NCI-H82 treated with DMSO at 0.1 percent for 48 hours (cell line): Measurements from ENCODE around the gene ERMARD.

ENCODE experiments used
- DNase-seq: peaks from one replicate; lab custom pipeline; 2025; ENCODE audit not compliant: unreplicated experiment; lab: John Stamatoyannopoulos, UW

Gene ERMARD

DNA sequence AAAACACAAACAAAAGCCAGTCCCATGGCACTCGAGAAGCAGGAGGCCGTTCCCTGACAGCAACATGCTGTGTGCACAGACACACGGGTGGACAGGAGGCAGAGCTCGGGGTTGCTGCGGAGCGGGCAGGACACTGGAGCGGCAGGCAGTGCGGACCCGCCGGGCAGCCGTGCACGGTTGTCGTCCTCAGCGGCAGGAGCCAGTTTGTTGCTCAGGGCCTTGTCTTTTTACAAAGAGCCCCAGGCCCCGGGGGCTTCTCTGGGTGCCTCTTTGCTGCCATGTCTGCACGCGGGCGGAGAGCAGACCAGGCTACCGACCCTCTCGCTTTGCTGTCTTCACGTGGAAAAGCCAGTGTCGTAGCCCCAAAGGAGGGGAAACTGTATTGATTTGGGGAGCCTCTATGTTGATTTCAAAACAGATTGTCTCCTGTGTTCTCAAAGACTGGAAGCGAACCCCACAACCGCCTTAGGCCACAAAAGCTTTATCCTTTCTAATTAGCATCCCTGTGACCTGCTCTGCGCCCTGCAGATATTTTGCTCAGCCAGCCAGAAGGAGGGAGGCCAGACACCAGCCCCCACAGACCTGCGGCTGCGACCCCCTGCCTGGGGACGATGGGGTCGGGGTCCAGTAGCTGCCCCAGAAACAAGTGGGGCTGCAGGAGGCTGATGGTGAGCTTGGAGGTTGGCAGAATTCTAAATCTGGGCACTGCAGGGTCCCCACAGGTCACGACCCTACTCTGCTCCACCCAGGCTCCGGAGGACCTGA lies 50.2 kb downstream of the ERMARD start:
- DNase-seq: no peak

DNA sequence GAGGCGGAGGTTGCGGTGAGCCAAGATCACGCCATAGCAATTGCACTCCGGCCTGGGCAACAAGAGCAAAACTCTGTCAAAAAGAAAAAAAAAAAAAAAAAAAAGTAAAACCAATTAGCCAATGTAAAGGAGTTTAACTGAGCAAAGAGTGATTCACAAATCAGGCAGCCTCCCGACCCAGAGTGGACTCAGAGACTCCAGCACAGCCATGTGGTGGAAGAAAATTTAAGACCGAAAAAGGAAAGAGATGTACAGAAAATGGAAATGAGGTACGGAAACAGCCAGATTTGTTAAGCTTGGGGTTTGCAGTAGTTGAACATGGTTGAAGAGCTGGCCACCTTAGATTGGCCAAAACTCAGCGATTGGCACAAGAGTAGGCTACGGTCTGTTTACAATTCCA lies 51.4 kb downstream of the ERMARD start:
- no peak for DNase-seq

DNA sequence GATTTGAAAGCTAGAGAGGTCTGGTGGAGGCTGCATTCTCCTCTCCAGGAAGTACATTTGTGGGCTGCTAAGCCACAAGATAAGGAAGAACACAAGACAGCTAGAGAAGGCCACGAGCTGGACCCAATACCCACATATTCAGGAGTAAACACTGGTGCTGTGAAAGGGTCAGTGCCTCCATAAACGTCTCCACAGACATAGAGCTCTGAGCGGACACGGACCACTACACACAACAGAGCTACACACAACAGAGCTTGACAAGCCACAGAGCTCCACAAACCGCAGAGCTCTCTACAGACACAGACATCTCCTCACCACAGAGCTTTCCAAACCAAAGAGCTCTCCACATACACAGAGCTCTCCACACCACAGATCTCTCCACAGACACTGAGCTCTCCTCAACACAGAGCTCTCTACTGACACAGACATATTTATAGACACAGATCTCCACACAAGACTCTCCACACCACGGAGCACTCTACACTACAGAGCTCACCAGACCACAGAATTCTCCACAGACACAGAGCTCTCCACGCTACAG lies 51.9 kb downstream of the ERMARD start:
- no peak for DNase-seq

DNA sequence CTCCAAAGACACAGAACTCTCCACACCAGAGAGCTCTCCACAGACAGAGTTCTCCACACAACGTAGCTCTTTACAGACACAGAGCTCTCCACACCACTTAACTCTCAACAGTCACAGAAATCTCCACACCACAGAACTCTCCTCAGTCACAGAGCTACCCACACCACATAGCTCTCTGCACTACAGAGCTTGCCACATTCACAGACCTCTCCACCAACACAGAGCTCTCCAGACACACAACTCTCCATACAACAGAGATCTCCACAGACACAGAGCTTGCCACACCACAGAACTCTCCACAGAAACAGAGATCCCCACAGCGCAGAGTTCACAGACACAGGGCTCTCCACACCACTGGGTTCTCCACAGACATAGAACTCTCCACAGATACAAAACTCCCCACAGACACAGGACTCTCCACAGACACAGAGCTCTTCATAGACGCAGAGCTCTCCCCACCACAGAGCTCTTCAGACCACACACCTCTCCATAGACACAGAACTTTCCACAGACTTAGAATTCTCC lies 52.5 kb downstream of the ERMARD start:
- DNase-seq: no peak

DNA sequence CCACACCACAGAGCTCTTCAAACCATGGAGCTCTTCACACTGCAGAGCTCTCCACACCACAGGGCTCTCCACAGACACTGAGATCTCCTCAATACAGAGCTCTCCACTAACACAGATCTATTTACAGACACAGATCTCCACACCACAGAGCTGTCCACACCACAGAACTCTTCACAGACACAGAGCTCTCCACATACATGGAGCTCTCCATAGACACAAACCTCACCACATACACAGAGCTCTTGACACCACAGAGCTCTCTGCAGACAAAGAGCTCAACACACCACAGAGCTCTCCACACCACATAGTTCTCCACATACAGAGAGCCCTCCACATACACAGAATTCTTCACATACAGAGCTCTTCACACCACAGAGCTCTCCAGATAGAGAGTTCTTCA lies 53.0 kb downstream of the ERMARD start:
- DNase-seq: no peak

DNA sequence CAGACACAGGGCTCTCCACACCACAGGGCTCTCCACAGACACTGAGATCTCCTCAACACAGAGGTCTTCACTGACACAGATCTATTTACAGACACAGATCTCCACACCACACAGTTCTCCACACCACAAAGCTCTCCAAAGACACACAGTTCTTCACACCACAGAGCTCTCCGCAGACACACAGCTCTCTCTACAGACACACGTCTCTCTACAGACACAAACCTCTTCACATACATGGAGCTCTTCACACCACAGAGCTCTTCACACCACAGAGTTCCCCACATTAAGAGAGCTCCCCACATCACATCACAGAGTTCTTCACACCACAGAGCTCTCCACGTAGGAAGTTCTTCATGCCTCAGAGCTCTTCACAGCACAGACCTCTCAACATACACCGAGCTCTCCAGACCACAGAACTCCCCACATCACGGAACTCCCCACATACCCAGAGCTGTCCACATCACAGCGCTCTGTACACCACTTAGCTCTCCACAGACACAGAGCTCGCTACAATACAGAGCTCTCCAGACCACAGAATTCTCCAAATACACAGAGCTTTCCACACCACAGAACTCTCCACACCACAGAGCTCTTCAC lies 53.9 kb downstream of the ERMARD start:
- no peak for DNase-seq

DNA sequence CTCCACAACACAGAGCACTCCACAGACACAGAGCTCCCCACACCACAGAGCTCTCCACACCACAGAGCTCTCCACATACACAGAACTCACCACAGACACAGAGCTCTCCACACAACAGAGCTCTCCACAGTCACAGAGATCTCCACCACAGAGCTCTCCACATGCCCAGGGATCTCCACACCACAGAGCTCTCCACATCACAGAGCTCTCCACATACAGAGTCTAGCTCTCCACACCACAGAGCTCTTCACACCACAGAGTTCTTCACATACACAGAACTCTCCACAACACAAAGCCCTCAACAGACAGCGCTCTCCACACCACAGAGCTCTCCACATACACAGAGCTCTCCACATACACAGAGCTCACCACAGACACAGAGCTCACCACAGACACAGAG lies 55.3 kb downstream of the ERMARD start:
- DNase-seq: no peak

DNA sequence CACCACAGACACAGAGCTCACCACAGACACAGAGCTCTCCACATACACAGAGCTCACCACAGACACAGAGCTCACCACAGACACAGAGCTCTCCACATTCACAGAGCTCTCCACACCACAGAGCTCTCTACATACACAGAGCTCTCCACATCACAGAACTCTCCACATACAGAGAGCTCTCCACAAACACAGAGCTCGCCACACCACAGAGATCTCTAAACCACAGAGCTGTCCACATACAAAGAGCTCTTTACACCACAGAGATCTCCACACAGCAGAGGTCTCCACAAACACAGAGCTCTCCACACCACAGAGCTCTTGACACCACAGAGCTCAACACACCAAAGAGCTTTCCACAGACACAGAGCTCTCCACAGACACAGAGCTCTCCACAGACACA lies 55.8 kb downstream of the ERMARD start:
- no peak for DNase-seq

DNA sequence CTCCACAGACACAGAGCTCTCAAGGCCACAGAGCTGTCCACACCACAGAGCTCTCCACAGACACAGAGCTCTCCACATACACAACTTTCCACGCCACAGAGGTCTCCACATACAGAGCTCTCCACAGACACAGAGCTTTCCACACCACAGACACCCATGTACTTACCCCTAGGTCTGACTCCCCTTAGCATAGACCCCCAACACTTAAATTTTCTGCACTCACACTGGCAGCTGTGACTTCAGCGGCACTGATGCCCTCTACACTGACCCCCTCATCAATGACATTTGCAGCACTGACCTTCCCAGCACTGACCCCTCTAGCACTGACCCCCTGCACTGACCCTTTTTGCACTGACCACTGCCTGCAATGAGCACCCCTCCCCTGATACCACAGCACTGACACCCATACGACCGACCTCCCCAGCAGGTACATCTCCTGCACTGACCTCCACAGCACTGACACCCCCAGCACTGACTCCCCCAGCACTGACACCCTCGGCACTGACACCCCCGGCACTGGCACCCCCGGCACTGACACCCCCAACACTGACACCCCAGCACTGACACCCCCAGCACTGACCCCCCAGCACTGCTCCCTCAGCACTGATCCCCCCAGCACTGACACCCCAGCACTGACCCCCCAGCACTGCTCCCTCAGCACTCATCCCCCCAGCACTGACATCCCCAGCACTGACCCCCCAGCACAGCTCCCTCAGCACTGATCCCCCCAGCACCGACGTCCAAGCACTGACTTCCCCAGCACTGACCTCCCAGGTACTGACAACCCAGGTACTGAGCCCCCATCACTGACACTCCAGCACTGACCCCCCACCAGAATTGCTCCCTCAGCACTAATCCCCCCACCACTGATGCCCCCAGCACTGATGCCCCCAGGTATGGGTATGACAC lies 56.5 kb downstream of the ERMARD start:
- no peak for DNase-seq

DNA sequence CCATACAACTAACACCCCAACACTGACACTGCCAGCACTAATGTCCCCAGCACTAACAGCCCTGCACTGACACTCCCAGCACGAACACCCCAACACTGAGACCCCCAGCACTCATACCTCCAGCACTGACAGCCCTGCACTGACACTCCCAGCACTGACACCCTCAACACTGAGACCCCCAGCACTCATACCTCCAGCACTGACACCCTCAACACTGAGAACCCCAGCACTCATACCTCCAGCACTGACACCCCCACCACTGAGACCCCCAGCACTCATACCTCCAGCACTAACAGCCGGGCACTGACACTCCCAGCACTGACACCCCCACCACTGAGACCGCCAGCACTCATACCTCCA lies 57.2 kb downstream of the ERMARD start:
- no peak for DNase-seq

DNA sequence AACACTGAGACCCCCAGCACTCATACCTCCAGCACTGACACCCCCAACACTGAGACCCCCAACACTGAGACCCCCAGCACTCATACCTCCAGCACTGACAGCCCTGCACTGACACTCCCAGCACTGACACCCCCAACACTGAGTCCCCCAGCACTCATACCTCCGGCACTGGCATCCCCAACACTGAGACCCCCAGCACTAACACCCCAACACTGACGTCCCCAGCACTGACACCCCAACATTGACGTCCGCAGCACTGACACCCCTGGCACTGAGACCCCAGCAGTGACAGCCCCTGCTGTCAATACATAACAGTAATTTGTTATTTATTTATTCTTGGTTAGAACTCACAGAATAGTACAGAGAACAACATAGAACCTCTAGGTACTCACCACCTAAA lies 58.0 kb downstream of the ERMARD start:
- DNase-seq: no peak

DNA sequence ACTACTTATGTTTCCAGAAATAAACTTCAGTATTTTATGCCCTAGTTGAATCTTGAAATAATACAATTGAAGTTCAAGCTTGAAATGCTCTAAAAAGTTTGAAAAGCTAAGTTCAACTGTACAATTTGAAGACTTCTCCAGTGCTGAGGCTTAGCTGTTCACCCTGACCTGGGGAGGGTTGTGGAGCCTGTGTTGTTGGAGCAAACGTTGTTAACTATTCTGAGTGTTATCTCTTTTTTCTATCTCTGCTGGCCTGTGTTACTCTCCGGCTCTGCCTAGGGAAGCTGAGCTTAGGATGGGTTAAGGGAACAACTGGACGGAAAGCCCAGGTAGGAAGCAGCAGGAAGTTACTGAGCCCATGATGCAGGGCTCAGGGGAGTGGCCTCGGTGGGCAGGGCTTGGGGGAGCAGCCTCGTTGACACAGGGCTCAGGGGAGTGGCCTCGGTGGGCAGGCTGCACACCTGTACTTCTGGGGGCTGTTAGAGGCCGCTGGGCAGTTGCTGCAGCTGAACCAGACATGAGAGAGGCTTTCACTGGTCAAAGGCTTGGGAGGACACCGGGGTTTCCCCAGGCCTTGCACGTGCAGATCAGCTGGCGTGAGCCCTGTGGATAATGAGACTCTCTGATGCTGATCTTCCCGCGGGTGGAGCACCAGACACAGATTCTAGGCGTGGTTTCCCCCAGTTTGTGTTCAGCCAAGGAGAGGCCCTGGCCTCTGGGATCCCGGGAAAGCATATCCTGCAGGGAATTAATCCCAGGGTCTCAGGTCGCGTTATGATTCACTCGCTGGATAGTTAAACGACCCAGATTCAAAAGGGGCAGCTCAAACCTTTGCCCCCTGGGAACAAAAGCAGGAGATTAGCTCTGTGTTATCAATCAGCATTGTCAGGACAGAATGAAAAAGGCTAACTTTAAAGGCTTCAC lies 58.9 kb downstream of the ERMARD start:
- no peak for DNase-seq

DNA sequence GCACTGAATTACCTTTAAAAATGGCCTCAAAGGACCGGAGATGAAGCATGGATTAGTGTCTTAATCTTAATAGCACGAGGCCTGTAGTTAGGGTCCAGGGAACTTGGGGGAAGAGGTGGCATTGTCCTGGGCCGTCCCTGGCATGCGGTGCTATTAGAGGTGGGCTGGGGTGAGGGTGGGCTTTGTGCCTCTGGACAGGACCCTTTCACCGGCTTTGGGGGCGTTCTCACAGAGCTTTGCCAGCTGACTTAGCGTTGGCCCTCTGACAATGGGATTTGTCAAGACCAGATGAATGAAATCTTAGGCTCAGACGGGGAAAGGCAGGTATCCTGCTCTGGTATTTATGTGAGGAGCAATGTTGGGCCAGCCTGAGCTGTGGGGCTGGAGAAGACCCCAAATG lies 59.6 kb downstream of the ERMARD start:
- DNase-seq: no peak

DNA sequence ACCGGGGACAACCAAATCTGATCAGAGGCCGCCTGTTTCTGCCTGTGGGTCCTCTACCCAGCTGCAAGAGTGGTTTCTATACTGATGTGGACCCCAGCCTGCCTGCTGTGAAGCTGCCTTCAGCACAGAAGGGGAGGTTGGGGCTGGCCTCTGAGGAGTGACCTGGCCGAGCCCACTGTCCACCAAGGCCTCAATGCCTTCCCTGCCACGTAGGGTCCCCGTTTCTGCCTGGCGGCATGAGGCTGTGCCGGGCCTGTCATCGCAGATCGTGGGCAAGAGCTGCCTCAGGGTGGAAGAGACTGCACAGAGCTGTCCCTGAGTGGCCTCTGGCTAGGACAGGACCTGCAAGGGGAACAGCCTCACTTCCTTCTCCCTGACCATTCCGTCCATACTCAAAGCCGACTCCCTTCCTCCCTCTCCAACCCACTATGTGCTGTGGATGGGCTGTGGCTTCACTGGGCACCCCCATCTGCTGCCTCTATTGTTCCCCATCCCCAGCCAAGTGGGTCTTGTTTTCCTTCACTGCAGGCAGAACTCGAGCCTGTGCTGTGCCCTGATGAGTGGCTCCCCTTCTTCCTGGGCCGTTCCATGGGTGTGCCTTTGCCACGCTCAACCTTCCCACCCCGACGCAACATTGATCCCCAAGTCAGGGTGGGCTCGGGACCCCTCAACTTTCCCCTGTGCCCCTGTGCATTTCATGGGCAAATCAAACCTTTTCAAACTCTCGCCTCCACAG lies 60.3 kb downstream of the ERMARD start:
- DNase-seq: no peak

DNA sequence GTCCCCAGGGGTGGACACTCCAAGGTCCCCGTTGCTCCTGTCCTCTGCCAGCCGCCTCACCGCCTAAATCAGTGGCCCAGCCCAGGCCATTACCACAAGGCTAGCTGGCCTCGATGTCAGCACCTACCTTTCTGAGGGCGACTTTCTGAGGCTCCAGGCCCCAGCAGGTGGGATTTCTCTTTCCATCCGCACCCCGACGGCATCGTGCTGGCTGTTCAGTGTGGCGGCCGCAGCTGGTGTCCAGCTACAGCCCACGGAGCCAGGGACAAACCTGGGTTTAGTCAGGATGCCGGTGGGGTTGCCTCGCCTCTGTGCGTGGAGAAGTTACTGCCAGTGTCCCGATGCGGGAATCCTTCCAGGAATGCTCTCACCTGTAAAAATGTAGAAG lies 60.8 kb downstream of the ERMARD start:
- DNase-seq: no peak

DNA sequence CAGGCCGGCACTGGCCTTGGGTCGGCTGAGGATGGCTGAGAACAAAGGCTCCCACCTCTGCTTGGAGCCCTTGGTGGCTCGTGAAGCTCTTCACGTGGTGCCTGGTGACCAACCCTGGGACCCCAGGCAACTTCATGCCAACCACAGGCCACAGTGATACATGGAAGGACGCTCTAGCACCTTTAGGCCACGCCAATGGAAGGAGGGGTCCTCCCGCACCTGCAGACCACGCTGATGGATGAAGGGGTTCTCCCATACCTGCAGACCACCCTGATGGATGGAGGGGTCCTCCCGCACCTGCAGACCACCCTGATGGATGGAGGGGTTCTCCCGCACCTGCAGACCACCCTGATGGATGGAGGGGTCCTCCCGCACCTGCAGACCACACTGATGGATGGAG lies 62.5 kb downstream of the ERMARD start:
- DNase-seq: no peak

DNA sequence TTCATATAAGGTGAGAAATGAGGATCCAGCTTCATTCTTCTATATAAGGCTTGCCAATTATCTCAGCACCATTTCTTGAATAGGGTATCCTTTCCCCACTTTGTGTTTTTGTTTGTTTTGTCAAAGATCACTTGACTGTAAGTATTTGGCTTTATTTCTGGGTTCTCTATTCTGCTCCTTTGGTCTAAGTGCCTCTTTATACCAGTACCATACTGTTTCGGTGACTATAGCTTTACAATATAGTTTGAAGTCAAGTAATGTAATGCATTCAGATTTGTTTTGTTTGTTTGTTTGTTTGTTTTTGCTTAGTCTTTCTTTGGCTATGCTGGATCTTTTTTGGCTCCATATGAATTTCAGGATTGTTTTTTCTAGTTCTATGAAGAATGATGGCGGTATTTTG lies 64.6 kb downstream of the ERMARD start:
- DNase-seq: no peak

DNA sequence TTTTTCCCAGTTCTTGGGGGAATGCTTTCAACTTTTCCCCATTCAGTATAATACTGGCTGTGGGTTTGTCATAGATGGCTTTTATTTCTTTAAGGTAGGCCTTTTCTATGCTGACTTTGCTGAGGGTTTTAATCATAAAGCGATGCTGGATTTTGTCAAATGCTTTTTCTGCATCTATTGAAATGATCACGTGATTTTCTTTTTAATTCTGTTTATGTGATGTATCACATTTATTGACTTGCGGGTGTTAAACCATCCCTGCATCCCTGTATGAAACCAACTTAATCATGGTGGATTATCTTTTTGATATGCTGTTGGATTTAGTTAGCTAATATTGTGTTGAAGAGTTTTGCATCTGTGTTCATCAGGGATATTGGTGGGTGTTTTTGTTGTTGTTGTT lies 65.6 kb downstream of the ERMARD start:
- DNase-seq: no peak

DNA sequence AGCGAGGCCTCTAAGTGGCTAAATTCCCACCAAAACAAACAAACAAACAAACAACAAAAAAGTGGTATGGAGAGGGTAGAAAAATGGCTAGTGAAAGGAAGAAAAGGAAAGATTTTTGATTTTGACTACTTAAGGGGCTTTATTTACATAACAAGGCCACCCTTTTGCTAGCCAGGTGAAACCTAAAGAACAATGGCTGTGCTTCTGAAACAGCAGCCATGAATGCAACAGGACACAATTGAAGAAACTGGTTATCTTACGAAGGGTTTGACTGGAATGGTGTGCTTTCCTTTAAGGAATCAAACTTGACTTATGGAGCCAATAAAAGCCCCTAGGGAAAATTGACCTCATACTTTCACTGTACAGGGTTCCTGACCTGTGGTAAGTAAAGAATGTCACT lies 68.9 kb downstream of the ERMARD start:
- DNase-seq: no peak

DNA sequence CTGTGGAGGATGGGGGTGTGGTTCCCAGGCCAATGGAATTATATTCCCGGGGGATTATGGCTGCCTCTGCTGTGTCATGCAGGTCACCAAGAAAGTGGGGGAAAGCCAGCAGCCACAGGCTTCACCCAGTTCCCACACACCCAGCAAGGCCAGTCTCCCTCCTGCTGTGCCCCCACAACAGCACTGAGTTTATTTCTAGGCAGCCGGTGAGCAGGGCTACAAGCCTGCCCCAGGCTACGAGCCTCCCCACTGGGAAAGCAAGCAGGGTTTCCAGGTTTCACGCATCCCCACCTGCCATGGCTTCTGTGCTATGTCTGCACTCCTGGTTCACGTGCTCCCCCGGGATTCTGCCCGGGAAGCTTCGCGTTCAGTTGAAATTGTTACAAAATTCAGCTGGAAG lies 72.6 kb downstream of the ERMARD start:
- no peak for DNase-seq
